MCF 10A (cell line): Measurements from ENCODE around the gene KATNAL2. TPM values are rescaled to one million over a fixed set of nuclear protein-coding genes. Genes with fewer than 3 reads are reported as not detected.

ENCODE experiments used
- BruUV-seq: library from RNA; stranded (reverse); fragments of 400-500 nt; replicated peaks from 2 replicates; lab custom pipeline; 2021; lab: Mats Ljungman, UMichigan
- CTCF ChIA-PET: fragments of 300-600 bp; sonication (Branson Sonifier 250); formaldehyde crosslinking; extraction: SDS; loops from one replicate; lab custom pipeline; 2021; ENCODE audit warnings: antibody characterized with exemption, inconsistent platforms; lab: Yijun Ruan, JAX
- POLR2A ChIA-PET: fragments of 300-600, 350-650 bp; sonication (Branson Sonifier 250); formaldehyde crosslinking; extraction: SDS; loops from one replicate; lab custom pipeline; 2020; ENCODE audit warnings: antibody characterized with exemption, inconsistent platforms; lab: Yijun Ruan, JAX
- DNase-seq: peaks from one replicate; pipeline ENCODE4 v3.0.0-alpha.2; 2018; ENCODE audit not compliant: unreplicated experiment
- H3K27ac Mint-ChIP-seq: one replicate; pipeline ENCODE4 v1.8.0; 2022; ENCODE audit warnings: mild to moderate bottlenecking, low read depth, mixed read lengths; ENCODE audit not compliant: unreplicated experiment
- H3K27me3 Mint-ChIP-seq: one replicate; pipeline ENCODE4 v1.8.0; 2022; ENCODE audit warnings: mixed read lengths; ENCODE audit not compliant: insufficient read depth, unreplicated experiment
- H3K36me3 Mint-ChIP-seq: one replicate; pipeline ENCODE4 v1.8.0; 2022; ENCODE audit warnings: mild to moderate bottlenecking, moderate library complexity, mixed read lengths; ENCODE audit not compliant: insufficient read depth, unreplicated experiment
- H3K4me1 Mint-ChIP-seq: one replicate; pipeline ENCODE4 v1.8.0; 2022; ENCODE audit warnings: mixed read lengths; ENCODE audit not compliant: insufficient read depth, unreplicated experiment
- H3K4me3 Mint-ChIP-seq: one replicate; pipeline ENCODE4 v1.8.0; 2022; ENCODE audit warnings: mild to moderate bottlenecking, moderate library complexity, mixed read lengths; ENCODE audit not compliant: unreplicated experiment
- H3K9me3 Mint-ChIP-seq: one replicate; pipeline ENCODE4 v1.8.0; 2022; ENCODE audit warnings: mixed read lengths; ENCODE audit not compliant: unreplicated experiment
- intact Hi-C: fragments of 100-400 bp; cut with micrococcal nuclease; formaldehyde crosslinking; loops from 2 replicates; pipeline ENCODE4 v1.14.1; 2022
- total RNA-seq: library from RNA; stranded (reverse); gene quantifications from 2 replicates; pipeline ENCODE4 v1.2.3, GENCODE V29; 2022
- TF ChIP-seq, protein P1 (sequence below): fragments of 200-600 bp; IDR thresholded peaks from one replicate; pipeline ENCODE4 v1.8.0; 2022; ENCODE audit warnings: antibody characterized with exemption, mild to moderate bottlenecking; ENCODE audit not compliant: unreplicated experiment

The KATNAL2 gene
- total RNA-seq, 1 experiment from 2014 or later: 2.1 TPM

- DNase-seq: no peak
- no peaks in the 10 kb centered on the region for H3K4me1 Mint-ChIP-seq
- peaks cover 15% of the 10 kb centered on the region for H3K36me3 Mint-ChIP-seq
- ChIA-PET POLR2A (interaction anchor here (0.6 to 3.6 kb wide), 2 partner anchors 9 to 14 kb away, joined by 3 to 20 read pairs; partner anchors contain the start of gene HDHD2), CTCF (interaction anchor here (0.6 kb wide), 2 partner anchors 1016 to 1450 kb away, joined by 3 read pairs; no protein-coding TSS in a partner anchor)
- BruUV-seq: no TSS peak
- no peaks in the 10 kb centered on the region for H3K27me3 Mint-ChIP-seq
- no peak overlapping the region for H3K4me3 Mint-ChIP-seq
- H3K9me3 Mint-ChIP-seq: no peaks in the 10 kb centered on the region
- TF ChIP-seq, protein P1, sequence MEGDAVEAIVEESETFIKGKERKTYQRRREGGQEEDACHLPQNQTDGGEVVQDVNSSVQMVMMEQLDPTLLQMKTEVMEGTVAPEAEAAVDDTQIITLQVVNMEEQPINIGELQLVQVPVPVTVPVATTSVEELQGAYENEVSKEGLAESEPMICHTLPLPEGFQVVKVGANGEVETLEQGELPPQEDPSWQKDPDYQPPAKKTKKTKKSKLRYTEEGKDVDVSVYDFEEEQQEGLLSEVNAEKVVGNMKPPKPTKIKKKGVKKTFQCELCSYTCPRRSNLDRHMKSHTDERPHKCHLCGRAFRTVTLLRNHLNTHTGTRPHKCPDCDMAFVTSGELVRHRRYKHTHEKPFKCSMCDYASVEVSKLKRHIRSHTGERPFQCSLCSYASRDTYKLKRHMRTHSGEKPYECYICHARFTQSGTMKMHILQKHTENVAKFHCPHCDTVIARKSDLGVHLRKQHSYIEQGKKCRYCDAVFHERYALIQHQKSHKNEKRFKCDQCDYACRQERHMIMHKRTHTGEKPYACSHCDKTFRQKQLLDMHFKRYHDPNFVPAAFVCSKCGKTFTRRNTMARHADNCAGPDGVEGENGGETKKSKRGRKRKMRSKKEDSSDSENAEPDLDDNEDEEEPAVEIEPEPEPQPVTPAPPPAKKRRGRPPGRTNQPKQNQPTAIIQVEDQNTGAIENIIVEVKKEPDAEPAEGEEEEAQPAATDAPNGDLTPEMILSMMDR: no peak
- intact Hi-C loops: no loop called here
- no peak overlapping the region for H3K27ac Mint-ChIP-seq
These were observed 223.9 kb downstream of the KATNAL2 start for GRCh38 chr18:47141289-47141688.

DNA sequence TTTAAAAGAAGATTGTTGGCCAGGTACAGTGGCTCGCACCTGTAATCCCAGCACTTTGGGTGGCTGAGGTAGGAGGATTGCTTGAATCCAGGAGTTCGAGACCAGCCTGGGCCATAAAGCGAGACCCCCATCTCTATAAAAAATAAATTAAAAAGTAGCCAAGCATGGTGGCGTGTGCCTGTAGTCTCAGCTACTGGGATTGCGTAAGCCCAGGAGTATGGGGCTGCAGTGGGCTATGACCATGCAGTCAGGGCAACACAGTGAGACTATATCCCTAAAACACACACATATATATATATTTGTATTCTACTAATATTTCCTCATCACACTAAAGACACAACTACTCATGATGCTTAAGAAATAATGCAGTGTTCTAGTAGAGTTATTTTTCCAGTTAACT, 225.8 kb downstream of the KATNAL2 start:
- H3K9me3 Mint-ChIP-seq: no peaks in the 10 kb centered on the region
- no TSS peak for BruUV-seq
- intact Hi-C loops: no loop called here
- H3K27me3 Mint-ChIP-seq: no peaks in the 10 kb centered on the region
- no peak for DNase-seq
- TF ChIP-seq, protein P1: no peak
- H3K4me3 Mint-ChIP-seq: no peak overlapping the region
- CTCF ChIA-PET: interaction anchor here (0.7 kb wide), 1 partner anchor 91 kb away, joined by 3 read pairs; no protein-coding TSS in a partner anchor
- peaks cover 5% of the 10 kb centered on the region for H3K4me1 Mint-ChIP-seq
- peaks cover 14% of the 10 kb centered on the region for H3K36me3 Mint-ChIP-seq
- no peak overlapping the region for H3K27ac Mint-ChIP-seq
- POLR2A ChIA-PET: interaction anchor here (3.6 kb wide), 1 partner anchor 7 kb away, joined by 20 read pairs; the partner anchor contains the start of gene HDHD2

DNA sequence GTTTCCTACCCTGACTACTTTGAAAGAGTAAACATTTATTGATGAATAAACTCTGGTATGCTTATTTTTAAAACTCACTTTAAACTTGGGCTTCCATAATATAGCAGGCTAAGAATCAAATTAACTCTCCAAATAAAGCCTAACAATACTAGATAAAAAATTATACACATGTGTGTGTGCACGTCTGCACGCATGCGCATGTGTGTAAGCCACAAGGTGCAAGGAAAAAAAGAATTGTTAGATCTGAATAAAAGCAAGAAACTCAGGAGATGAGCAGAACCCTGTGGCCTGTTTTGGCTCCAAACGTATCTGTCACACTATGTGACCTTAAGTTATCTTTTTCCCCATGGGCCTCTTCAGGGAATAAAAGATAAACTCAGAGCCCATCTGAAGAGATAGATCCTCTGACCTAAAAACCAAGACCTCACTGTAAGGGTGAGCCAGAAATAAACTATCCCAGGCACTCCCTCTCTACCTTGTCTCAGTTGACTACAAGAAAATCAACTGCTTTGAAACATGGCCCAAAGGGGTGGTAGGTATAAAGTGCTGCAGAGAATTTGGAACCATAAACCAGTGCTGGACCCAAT, 226.6 kb downstream of the KATNAL2 start:
- POLR2A ChIA-PET: no interaction called here
- H3K4me1 Mint-ChIP-seq: peaks cover 12% of the 10 kb centered on the region
- intact Hi-C loops: no loop called here
- no peak overlapping the region for H3K4me3 Mint-ChIP-seq
- TF ChIP-seq, protein P1: no peak
- CTCF ChIA-PET: interaction anchor here (0.7 kb wide), 1 partner anchor 90 kb away, joined by 3 read pairs; no protein-coding TSS in a partner anchor
- DNase-seq: no peak
- H3K27me3 Mint-ChIP-seq: no peaks in the 10 kb centered on the region
- no TSS peak for BruUV-seq
- no peaks in the 10 kb centered on the region for H3K9me3 Mint-ChIP-seq
- peaks cover 14% of the 10 kb centered on the region for H3K36me3 Mint-ChIP-seq
- no peak overlapping the region for H3K27ac Mint-ChIP-seq

DNA sequence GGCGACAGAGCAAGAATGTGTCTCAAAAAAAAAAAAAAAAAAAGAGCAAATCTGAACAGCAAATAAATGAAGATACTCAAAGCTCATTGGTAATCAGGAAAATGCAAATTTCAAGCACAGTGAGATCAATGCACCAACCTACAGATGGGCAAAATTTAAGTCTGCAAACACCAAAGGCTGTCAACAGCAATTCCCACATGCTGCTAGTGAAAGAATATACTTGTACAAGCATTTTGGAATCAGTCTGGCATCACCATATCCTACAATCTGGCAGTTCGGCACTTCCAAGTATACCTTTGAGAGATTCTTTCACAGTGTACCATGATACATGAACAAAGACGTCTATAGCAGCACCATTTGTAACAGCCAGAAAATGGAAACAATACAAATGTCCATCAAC, 228.8 kb downstream of the KATNAL2 start:
- H3K9me3 Mint-ChIP-seq: no peaks in the 10 kb centered on the region
- TF ChIP-seq, protein P1: no peak
- H3K4me3 Mint-ChIP-seq: no peak overlapping the region
- DNase-seq: no peak
- ChIA-PET POLR2A (no interaction called here), CTCF (interaction anchor here (1.2 kb wide), 1 partner anchor 90 kb away, joined by 4 read pairs; no protein-coding TSS in a partner anchor)
- peaks cover 18% of the 10 kb centered on the region for H3K36me3 Mint-ChIP-seq
- no TSS peak for BruUV-seq
- intact Hi-C loops: no loop called here
- H3K4me1 Mint-ChIP-seq: peaks cover 27% of the 10 kb centered on the region
- no peak overlapping the region for H3K27ac Mint-ChIP-seq
- H3K27me3 Mint-ChIP-seq: no peaks in the 10 kb centered on the region
